GM19467 (cell line): ENCODE measurements around the gene RGS12.

Experiments
- ATAC-seq: cut with Tn5 transposase; IDR thresholded peaks from one replicate; pipeline ENCODE4 v1.9.1; 2021; ENCODE audit warnings: mild to moderate bottlenecking, moderate library complexity; ENCODE audit not compliant: unreplicated experiment

Gene RGS12

DNA sequence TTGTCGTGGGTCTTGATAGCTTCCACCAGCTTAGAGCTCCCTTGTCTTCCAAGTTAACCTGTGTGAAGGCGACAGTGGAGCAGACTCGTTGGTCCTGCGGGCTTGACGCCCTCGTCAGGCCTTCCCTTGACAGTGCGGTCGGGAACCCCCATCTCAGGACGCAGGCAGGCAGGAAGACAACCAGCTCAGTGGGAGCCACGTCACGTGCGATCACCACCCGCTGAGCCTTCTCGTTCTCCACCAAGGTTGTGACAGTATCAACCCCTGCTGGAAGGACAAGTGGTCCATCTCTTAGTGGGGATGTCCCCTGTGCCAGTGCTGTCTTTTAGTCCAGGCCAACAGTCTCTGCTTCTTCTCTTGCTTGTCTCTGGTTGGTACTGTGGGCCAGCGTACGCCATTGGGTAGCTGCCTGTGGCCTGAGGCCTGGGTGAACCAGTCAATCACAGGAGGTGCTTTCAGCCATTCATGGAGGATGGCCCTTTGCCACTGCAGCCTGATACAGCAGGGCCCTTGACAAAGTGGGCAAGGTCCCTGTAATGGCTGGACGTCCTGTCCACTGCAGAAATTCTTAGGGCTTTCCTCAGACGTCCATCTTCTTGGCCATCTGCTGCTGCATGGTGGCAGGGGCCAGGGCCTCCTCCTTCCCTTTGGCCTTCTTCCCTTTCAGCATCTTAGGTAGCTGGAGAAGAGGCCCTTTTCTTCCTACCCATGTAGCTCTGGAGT, 31.4 kb downstream of the RGS12 start:
- ATAC-seq = no peak

DNA sequence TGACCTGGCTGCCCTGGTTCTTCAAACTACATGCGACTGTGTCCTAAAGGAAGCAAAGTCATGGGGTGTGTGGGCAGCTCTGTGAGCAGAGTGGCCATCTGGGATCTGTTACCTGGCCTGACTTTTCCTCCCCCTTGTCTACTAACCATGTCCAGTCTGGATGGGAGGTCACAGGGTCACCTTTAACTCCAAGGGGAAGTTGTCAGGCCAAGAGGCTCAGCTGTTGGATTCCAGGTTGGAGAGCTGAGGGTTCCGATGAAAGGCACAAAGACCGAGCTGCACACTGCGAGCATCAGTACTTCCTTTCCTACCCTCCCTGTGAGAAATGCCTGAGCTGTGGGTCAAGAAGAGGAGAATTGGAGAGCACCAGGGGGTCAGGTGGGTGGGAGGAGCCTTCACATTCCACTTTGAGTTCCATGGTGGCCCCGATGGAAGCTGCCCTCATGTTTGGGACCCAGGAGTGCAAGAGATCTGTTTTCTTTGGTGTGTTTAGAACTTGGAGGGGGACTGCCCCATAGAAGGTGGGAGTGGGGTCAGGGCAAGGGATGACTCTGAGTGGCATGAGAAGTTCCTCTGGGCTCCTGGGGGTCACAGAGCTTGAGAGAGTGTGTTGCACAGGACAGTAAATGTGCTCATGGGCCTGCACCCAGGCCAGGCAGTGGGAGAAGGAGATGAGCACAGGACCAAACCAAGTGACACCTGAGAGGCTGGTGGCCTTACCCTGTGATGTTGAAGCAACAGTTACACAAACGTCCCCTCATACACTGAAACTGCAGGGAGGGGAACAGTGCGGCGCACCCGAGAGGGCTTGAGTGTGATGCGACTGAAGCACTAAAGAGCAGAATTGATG, 36.2 kb downstream of the RGS12 start:
- no peak for ATAC-seq

DNA sequence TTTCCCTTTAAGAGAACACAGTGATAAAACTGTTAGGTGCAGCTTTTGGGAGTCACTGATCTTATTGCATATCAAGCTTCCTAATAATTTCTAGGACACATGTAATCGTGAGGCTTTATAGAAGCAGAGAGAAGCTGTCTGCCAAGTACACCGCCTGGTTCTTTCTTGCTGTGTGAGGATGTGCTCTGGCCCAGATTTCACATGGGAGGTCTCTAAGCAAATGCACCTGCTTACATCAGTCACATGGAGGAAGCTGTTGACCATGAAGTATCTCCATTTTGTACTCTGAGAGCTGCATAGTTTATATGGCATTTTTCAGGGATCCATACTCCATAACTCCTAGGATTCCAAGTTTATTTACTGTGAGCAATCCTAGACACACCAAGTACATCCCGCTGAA, 37.1 kb downstream of the RGS12 start:
- no peak for ATAC-seq

DNA sequence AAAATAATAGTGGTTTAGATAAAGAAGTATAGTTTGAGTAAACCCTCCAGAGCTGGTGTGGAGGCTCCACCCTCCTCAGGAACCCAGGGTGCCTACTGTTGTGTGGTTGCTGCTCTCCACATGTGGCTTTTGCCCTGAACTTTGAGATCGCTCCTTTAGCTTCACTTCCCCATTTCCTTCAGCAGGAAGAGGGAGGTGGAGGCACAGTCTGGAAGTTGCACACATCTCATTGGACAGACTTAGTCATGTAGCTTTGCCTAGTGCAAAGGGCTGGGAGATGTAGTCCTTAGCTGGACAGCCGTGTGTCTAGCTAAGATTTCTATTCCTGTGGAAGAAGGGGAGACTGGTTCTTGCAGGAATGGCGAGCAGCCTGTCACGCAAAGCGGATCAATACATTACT, 37.9 kb downstream of the RGS12 start:
- ATAC-seq = no peak

DNA sequence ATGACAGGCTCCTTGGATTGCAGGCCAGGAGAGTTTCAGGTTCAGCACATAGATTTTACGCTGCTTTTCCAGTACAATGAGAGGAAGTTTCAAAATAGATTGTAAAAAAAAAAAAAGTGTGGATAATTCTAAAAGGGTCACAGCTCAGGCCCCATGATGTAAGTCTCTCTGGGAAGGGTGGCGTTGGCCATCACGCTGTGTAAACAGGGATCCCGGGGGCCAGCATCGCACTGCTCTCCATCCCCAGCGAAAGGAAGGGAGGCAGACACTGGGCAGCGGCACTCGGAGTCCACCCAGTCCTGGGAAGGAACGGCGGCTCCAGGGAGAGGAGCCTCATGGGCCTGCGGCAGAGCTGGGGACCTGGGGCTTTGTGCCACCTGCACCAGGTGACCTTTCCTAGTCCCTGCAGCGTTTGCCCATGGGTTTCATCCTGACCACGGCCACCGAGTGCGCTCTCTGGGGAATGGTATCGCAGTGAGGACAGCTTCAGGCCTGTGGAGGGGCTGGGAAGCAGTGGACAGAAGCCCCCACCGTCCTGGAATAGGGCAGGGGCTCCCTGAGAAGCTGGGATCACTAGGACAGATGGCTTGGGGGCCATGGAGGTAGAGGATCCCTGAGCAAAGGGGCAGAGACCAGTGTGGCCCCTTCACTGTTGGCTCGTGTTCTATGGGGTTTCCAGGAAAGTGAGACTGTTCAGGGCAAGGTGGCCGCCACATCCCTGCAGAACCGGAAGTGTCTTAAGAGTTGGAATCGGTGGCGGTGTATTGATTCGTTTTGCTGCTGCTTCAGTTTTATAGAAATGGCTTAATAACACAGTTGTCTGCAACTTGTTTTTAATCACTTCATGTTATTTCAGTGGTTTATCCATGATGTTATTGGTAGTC, 38.9 kb downstream of the RGS12 start:
- ATAC-seq = no peak

DNA sequence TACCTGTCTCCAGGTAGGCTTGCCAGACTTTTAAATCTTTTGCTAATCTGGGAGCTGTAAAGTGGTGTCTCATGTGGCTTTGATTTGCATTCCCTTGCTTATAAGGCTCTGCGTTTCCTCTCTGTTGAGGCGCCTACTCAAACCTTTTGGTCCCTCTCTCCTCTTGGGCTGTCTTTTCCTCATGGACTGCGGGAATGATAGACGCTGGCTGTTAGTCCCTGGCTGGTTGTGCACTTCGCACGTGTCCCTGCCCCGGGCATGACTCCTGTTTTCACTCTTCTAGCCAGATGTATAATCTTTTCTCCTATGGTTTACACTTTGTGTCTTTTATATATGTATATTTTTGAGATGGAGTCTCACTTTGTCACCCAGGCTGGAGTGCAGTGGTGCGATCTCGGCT, 39.7 kb downstream of the RGS12 start:
- no peak for ATAC-seq

DNA sequence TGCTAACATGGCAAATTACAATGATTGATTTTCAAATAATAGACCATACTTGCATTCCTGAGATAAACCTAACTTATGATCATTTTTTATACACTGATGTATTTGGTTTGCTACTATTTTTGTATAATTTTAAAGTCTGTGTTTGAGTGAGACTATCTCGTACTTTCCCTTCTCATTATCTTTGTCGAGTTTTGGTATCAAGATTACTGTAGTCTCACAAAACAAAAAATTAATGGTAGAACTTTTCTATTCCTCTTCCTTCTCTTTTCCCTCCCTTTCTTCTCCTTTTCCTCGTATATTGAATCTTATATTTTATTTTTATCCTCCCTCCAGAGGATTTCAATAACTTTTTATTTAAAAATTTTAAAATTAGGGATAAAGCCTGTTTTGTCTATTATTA, 41.5 kb downstream of the RGS12 start:
- no peak for ATAC-seq

DNA sequence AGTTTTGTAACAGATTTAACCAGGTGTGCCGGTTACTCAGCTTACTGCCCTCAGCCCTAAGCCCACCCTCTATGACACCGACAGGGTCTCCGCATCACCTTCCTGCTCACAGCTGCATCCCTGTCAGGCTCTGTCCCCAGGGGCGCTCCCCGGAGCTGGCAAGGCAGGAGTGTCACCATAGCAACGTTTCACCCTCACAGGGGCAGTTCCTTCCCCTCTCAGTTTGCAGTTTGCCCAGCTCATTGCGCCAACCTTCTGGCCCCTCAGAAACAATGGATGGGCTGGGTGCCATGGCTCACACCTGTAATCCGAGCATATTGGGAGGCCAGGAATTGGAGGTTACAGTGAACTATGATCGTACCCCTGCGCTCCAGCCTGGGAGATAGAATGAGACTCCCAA, 42.6 kb downstream of the RGS12 start:
- ATAC-seq = no peak

DNA sequence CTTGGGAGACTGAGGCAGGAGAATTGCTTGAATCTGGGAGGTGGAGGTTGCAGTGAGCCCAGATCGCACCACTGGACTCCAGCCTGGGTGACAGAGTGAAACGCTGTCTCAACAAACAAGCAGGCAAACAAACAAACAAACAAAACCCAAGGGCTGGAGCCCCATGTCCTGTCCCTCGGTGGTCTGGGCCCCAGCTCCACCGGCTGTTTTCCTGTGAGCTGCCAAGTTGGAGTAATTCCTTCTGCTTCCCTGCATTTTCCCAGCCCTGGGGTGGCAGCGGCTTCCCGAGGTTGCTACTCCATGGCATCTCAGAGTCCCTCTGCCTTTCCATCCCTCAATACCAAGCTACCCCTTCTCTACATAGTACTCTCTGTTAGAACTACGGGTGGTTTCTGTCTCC, 43.2 kb downstream of the RGS12 start:
- no peak for ATAC-seq

DNA sequence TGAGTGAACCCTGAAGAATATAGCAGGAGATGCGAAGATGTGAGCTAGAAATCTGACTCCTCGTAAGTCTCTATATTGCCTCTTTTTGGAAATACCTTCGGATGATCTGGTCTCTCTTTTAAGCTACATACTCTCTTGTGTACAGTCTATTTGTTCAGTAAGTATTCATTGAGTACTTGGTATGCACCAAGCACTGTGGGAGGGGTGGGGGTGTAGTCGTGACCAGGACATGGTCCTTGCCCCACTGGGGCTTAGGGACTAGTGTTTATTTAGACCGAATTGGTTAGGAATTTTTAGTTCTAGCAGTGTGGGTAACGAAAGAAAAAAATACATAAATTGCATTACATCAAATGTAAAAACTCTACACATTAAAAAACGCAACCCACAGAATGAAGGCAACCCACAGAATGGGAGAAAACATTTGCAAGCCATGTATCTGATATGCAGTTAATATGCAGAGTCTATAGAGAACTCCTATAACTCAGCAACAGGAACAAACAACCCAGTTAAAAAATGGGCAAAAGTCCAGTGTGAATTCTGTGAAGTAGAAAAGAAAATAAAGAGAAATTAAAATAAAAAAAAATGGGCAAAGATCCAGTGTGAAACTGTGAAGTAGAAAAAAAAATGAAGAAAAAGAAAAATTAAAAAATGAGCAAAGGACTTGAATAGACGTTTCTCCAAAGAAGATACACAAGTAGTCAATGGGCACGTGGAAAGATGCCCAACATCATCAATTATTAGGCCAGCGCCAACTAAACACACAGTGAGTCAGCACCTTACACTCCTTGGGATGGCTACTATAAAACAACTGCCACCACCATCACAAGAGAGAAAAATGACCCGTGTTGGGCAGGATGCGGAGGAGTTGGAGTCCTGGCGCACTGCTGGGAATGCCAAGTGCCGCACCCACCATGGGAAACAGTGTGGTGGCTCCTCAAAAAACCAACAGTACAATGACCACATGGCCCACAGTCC, 43.8 kb downstream of the RGS12 start:
- no peak for ATAC-seq

DNA sequence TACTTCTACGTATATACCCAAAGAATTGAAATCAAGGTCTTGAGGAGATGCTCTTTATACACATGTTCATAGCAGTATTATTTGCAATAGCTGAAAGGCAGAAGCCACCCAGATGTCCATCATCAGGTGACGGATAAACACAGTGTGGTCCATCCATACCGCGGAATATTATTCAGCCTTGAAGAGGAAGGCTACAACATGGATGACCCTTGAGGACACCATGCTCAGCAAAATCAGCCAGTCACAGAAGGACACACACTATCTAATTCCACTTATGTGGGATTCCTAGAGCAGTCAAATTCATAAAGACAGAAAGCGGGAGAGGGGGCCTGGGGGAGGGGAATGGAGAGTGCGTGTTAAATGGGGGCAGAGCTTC, 44.5 kb downstream of the RGS12 start:
- no peak for ATAC-seq

DNA sequence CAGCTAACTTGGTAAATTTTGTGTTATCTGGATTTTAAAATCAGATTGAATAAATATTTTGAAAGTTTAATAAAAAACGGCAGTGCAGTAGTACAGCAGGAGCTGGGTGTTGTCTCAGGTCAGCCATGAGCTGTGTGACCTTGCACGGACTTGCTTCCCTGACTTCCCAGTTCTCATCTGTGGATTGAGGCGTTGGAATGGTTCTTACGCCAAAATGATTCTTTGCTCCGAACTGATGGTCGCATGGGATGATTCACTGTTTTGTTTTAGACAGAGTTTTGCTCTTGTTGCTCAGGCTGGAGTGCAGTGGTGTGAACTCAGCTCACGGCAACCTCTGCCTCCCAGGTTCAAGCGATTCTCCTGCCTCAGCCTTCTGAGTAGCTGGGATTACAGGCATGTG, 45.0 kb downstream of the RGS12 start:
- ATAC-seq = no peak

DNA sequence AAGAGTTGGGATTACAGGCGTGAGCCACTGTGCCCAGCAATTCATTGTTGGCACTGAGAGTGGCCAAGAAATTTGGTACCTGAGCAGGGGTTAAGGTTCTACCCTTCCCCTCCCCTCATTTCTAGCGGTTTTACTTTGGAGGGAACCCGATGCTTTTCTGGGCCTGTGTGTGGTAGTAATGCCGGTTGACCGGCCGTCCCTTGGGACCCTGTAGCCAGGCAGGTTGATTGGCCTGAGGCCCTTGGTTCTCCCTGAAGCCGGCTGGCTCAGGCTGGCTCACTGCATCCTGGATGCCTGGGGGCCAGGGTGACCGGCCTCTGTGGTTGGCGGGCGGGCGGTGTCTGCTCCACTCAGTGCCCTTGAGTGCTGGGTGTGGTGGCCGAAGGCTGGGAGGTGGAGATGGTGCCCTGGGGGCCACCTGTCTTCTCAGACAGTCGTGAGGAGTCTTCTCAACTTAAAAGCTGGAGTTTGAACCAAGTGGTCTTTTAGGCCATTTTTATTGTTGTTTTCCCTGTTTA, 45.6 kb downstream of the RGS12 start:
- no peak for ATAC-seq

DNA sequence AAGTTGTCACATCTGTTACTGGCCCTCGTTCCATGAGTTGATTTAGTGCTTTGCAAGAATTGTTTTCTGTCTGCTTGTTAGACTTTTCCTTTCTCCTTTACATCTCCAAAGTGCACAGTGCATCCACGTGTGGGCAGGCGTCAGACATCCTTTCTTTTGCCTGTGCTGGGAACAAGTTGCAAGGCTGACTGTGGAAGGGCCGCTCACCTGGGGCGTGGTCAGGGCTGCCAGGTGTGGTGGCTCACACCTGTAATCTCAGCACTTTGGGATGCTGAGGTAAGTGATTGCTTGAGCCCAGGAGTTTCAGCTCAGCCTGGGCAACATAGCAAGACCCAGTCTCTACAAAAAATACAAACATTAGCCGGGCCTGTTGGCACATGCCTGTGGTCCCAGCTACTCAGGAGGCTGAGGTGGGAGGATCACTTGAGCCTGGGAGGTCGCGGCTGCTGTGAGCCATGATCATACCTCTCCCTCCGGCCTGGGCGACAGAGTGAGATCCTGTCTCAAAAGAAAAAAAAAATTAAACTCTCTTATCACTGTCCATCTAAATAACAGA, 46.2 kb downstream of the RGS12 start:
- ATAC-seq = no peak

DNA sequence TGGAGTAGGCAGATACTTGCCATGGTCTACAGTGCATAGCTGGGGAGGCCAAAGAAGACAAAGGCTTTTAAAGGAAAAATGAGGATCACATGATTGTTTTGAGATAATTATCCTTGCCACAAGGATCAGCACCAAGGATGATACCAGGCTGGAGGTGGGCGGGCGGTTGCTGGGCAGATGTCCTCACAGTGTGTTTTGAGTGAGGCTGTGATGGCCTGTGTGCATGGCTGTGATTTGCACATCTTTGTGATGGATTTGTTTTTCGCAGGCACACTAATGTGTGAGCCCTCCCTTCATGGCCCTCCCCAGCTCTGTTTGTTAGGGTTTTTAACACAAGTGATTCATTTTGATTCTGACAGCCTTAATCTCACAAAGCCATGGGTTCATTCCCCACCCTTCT, 46.8 kb downstream of the RGS12 start:
- ATAC-seq = no peak

DNA sequence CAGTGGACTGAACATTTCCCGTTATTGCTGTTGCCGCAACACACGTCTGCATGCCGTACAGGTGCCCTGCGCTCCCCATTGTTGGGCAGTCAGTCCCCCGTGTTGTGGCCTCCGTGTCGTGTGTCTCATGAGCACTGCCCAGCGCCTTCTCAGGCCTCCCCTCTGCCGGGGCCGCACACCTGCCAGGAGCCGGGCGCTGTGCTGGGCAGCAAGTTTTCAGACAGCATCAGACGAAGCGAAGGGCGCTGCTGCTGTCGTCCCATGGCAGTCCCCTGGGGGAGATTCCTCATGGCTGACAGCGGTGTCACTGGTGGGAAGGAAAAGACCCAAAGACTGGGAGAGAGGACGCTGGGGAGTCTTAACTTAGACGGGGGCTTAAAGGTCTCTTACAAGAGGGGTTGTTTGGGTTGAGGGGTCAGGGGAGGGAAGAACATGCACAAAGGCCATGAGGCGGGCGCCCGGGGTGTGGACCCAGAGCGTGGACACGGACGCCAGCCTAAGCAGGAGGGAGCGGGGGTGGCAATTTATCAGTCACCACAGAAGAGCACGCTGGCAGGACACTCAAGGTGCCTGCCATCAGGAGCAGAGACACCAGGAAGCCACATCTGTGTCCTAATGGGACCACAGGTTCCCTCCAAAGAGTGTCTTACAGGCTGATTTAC, 47.3 kb downstream of the RGS12 start:
- no peak for ATAC-seq

DNA sequence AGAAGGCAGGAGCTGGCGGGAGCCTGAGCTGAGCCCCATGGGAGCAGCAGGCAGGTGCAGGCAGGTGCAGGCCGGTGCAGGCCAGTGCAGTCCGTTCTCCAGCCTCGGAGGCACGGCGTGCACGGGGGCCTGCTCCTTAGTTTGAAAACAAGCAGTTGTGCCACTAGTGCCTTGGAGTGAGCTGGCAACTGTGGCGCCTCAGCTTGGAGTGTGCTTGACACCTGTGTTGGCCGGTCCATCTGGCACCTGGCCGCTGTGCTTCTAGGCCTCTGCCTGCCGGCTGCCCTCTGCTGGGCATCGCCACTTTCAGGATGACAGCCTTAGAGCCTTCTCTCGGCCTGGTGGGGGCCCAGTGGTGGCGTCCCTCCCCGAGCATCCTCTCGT, 47.9 kb downstream of the RGS12 start:
- ATAC-seq = no peak

DNA sequence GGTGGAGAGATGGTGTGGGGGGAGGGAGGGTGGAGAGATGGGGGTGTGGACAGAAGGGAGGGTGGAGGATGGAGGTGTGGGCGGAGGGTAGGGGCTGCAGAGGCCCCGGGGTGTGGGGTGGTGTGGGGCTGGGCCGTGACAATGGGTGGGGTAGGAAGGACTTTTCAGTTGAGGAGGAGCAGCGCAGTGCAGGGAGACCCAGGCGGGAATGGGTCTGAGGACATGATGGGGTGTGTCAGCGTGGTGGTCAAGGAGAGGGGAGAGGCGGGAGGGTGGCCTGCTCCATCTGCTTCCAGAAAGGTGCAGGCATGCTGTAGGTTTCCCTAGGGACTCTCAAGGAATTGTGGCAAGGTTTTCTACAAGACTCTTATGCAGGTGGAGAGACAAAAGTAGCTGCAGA, 48.9 kb downstream of the RGS12 start:
- no peak for ATAC-seq

DNA sequence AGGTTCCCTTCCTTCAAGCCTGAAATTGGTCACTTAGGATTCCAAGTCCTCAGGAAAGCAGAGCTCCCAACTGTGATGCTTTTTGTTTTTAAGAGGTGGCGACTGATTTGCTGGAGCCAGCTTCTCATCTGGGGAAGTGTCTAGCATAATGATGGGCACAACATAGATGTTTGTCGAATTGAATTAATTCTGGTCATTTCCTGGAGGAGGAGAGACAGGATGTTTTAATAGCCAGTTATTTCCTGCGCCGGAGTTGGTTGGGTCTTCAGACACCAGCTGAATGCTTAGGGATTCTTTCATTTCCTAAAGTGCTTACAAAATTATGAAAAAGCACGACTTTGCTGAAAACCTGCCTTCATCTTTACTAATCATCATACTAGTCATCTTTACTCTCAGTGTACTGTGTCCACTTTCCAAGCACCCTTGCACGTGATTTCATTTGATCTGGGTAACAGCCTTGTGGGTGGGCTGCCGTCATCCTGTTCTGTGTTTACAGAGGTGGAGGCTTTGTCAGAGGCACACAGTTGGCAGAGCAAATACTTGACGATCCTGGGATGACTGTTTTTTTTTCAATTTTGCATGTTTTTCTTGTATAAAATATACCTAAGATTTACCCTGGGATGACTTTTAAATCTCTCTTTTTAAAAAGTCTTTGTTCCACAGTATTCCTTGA, 49.5 kb downstream of the RGS12 start:
- ATAC-seq = no peak
